IPS DF 19.7 (cell line): ENCODE results near the gene DPPA5.
A peak's percentile ranks its signal among the peaks of the same experiment; 100 is the strongest.
"Not testable (repeated sequence)": the region's sequence is repeated elsewhere in the genome, so short reads cannot be mapped to it uniquely, and the experiment has no call there.

ENCODE experiments used
- DNase-seq: peaks from one replicate; pipeline ENCODE4 v3.0.0-alpha.2; 2013; ENCODE audit warnings: low read depth, low spot score

DPPA5 gene, protein sequence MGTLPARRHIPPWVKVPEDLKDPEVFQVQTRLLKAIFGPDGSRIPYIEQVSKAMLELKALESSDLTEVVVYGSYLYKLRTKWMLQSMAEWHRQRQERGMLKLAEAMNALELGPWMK

DNA sequence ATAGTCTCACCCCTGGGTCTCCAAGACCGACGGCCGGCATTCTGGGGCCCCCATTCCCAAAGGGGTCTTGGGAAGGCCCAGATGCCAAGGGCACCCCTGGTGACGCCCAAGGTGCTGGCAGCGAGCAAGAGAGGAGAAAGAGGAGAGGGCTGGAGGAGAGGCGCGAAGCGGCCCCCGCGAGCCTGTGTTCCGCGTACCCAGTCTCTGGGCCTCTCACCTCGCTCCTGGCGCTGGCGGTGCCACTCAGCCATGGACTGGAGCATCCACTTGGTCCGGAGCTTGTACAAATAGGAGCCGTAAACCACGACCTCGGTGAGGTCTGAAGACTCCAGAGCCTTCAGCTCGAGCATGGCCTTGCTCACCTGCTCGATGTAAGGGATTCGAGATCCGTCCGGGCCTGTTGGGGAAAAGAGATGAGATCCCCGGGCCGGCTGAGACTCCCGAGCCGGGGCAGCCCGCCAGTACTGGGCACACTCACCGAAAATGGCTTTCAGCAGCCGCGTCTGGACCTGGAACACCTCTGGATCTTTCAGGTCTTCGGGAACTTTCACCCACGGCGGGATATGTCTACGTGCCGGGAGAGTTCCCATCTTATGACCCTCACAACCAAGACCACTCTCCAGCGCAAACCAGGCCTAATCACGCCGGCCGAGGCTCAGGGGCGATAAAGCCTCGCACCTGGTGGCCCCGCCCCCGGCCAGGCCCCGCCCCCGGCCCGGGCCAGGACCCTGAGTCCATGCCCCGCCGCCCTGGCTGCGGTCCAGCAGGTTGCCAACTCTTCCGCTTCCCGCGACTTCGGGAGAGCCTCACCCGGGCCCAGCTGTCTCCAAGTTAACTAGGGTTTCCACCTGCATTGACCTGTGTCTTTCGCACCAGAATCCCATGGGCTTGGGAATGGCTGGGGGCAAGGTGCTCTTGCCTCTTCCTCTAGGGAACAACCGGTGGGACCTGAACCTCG is at the start of gene DPPA5:
DPPA5 (minus strand) TSS at position 641 of the 958 bp plus-strand sequence; CDS start at position 590, 51 bp downstream.
- no peak for DNase-seq

GRCh38 chr6:73400656-73401055 is 46.6 kb upstream of the DPPA5 start:
- no peak for DNase-seq

GRCh38 chr6:73395875-73396274 is 41.8 kb upstream of the DPPA5 start:
- no peak for DNase-seq

DNA sequence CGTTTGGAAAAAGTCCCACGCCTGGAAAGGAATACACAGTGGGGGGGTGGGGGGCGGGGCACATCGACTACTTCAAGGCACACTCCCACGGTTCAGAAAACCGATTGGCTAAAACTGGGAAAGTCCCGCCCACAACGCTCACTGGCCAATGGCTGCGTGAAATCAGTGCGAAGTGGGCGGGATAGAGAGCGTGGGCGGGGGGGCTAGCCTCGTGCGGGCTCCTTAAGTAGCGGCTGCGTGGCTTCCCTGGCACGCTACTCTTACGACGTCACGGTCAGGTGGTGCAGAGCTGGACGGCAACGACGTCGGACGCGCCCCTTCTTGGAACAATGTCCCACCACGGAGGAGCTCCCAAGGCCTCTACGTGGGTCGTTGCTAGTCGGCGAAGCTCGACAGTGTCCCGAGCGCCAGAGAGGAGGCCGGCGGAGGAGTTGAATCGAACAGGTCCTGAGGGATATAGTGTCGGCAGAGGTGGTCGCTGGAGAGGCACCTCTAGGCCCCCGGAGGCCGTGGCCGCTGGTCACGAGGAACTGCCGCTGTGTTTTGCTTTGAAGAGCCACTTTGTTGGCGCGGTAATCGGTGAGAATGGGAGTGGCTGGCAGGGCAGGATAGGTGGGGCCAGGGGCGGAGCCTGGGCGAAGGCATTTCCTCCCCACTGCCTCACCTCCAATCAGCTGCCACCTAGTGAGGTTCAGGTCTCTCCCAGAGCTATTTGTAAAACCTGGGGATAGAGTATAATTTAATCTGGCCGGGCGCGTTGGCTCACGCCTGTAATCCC is 40.7 kb upstream of the DPPA5 start, which contains the start of gene DDX43:
DDX43 (plus strand) TSS at position 252 of the 778 bp plus-strand sequence; CDS start at position 330, 78 bp downstream.
- DNase-seq, result no peak

GRCh38 chr6:73393278-73393677 is 39.2 kb upstream of the DPPA5 start:
- no peak for DNase-seq

DNA sequence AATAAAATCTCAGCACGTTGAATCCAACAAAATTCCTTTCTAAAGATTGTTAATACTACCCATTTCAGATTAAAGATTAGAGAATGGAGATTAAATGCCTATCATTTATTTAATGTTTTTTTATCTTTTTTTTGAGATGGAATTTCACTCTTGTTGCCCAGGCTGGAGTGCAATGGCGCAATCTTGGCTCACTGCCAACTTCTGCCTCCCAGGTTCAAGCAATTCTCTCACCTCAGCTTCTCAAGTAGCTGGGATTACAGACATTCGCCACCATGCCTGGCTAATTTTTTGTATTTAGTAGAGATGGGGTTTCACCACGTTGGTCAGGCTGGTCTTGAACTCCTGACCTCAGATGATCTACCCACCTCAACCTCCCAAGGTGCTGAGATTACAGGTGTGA is 38.1 kb upstream of the DPPA5 start:
- DNase-seq, result not testable (repeated sequence)

GRCh38 chr6:73391675-73392074 is 37.6 kb upstream of the DPPA5 start:
- DNase-seq, result no peak

DNA sequence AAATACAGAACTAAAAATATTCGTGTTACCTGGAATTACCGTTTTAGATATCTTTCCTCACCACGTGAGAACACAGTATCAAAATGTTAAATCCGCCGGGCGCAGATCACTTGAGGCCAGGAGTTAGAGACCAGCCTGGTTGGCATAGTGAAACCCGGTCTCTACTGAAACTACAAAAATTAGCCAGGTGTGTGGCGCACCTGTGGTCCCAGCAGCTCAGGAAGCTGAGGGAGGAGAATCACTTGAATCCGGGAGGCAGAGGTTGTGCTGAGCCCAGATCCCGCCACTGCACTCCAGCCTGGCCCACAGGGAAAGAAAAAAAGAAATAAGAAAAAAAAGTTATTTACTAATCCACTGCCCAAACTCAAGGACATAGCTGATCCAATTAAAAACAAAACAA is 35.8 kb upstream of the DPPA5 start:
- no peak for DNase-seq

DNA sequence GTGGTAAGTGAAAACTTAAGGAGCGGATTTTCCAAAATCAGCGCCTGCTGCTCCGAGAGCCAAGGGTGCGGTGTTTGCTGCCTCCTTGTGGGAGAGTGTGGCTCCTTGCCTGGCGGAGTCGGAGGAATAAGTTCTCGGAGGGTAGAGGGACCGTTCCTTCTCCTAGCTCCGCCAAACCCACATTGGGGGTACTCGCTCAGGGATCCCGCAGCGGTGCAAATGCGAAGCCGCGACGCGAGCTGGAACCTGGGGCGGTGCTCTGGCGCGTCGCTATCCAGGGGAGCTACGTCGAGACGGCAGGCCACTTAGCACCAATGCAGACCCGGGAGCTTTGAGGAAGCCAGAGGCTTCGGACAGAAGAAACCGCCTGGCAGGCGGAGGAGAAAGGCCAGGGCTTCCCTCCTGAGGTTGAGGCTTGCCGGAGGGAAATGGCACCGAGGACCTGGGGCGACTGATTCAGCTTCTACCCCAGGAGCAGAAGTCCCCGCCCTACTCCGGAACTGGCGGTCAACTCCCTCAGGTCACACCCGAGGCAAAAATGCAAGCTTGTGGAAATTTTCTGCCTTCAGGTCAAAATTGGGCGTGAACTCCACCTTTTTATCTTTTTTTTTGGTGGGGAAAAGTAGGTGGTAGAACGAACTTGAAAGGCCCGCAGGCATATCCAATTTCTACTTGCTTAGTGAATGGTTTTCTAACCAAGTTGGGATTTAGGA is 34.9 kb upstream of the DPPA5 start:
- peak; percentile 71 for DNase-seq

DNA sequence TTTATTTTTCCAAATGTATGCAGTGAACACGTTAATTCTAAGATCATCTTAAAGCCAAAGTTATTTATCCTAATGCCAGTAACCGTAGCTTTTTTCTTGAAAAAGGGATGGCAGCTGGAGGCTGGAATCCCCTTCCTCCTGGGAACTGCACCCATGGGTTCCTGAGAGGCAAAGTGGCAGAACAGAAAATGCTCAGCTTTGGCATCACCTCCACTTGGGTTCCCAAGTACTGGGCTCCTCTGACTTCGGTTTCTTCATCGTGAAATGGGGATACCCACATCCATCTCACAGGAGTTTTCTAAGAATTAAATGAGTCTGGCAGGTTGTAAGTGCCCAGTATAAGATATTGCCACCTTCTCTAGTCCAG is 34.3 kb upstream of the DPPA5 start:
- DNase-seq, result no peak

- no peak for DNase-seq
Observed at GRCh38 chr6:73382462-73383113, 28.5 kb upstream of the DPPA5 start.

GRCh38 chr6:73381531-73381930 is 27.5 kb upstream of the DPPA5 start:
- not testable (repeated sequence) for DNase-seq

GRCh38 chr6:73377225-73377624 is 23.1 kb upstream of the DPPA5 start:
- DNase-seq, result no peak

GRCh38 chr6:73375216-73375615 is 21.1 kb upstream of the DPPA5 start:
- no peak for DNase-seq

DNA sequence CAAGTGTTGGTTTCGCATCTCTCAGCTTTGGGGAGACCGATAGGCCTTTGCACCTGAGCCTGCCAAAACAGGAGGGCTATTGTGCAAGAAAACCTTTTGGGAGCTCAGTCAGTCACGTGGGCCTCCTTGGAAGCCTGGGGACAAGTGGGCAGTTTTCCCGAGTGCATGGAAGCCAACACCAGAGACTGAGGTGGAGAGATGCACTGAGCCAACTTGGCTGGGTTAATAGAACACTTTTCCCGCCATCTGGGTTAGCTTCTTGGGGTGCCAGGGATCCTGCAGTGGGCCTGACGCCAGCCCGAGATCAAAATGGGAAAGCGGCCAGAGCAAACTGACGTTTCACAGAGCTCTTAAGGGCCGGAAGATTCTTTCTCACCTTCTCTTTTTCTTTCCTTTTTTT is 18.4 kb upstream of the DPPA5 start:
- no peak for DNase-seq

GRCh38 chr6:73371984-73372383 is 17.9 kb upstream of the DPPA5 start:
- DNase-seq, result no peak

- no peak for DNase-seq
Observed at GRCh38 chr6:73369563-73369962, 15.5 kb upstream of the DPPA5 start, which contains the start of gene OOEP. Gene OOEP (minus strand): TSS chr6:73369897. CDS start chr6:73369792, 105 bp downstream.

- no peak for DNase-seq
Observed at GRCh38 chr6:73369157-73369556, 15.1 kb upstream of the DPPA5 start.

GRCh38 chr6:73368675-73369074 is 14.6 kb upstream of the DPPA5 start:
- no peak for DNase-seq

- DNase-seq, result no peak
Observed at GRCh38 chr6:73367761-73368355, 13.8 kb upstream of the DPPA5 start.

- DNase-seq, result no peak
Observed at GRCh38 chr6:73364549-73364948, 10.5 kb upstream of the DPPA5 start.
